ENCODE data around the gene LRCOL1.

LRCOL1 gene

DNA sequence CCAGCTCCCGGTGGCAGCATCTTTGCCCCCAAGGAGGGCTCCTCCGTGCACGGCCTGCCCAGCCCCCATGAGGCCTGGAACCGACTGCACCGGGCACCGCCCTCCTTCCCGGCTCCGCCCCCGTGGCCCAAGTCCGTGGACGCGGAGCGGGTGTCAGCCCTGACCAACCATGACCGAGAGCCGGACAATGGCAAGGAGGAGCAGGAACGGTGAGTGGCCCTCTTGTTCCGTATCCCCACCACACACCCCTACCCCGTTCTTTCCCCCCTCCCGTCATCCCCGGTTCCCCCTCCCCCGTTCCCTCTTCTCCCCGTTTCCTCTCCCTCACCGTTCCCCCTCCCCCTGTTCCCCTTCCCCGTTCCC lies 28.3 kb downstream of the LRCOL1 start:
- Histone ChIP-seq H3K9ac (ENCODE audit: low read length) (no peak overlapping the region), H3K4me1 (ENCODE audit: control insufficient read depth, insufficient read depth, low read length) (no peaks in the 10 kb centered on the region), H3K4me3 (ENCODE audit: low read length) (no peak overlapping the region), H3K9me3 (ENCODE audit: control insufficient read depth, low read length) (no peaks in the 10 kb centered on the region), H3K36me3 (ENCODE audit: control insufficient read depth, insufficient read depth, low read length) (no peaks in the 10 kb centered on the region), H3K27me3 (ENCODE audit: control insufficient read depth, insufficient read depth, low read length) (no peaks in the 10 kb centered on the region)

DNA sequence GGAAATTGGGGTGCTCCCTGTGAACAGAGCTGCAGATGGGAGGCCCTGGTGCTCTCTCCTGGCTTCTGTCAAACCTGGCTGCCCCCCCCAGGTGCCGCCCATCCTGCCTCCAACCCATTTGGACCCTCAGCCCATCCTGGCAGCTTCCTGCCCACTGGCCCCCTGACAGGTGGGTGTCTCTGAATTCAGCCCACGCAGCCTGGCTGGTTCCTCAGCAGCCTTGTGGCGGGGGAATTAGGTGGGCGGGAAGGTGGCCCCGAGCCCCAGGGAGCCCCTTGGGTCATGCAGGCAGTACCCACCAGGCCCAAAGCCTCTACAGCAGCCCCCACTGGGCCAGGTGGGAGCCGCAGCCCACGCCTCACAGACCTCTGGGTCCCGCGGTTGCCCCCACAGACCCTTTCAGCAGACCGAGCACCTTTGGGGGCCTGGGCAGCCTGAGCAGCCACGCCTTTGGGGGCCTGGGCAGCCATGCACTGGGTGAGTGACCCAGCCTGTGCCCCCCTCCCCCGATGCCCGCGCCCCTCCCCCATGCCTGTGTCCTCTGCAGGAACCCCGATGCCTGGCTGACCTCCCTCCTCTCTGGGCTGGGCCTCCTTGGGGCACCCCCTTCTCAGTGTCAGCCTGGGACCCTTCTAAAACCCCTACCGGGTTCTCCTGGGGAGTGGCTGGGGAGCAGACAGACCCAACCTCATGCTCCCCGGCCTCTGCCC lies 28.9 kb downstream of the LRCOL1 start:
- Histone ChIP-seq H3K9ac (ENCODE audit: low read length) (no peak overlapping the region), H3K4me1 (ENCODE audit: control insufficient read depth, insufficient read depth, low read length) (no peaks in the 10 kb centered on the region), H3K9me3 (ENCODE audit: control insufficient read depth, low read length) (no peaks in the 10 kb centered on the region), H3K36me3 (ENCODE audit: control insufficient read depth, insufficient read depth, low read length) (no peaks in the 10 kb centered on the region), H3K27me3 (ENCODE audit: control insufficient read depth, insufficient read depth, low read length) (no peaks in the 10 kb centered on the region), H3K4me3 (ENCODE audit: low read length) (no peak overlapping the region)

DNA sequence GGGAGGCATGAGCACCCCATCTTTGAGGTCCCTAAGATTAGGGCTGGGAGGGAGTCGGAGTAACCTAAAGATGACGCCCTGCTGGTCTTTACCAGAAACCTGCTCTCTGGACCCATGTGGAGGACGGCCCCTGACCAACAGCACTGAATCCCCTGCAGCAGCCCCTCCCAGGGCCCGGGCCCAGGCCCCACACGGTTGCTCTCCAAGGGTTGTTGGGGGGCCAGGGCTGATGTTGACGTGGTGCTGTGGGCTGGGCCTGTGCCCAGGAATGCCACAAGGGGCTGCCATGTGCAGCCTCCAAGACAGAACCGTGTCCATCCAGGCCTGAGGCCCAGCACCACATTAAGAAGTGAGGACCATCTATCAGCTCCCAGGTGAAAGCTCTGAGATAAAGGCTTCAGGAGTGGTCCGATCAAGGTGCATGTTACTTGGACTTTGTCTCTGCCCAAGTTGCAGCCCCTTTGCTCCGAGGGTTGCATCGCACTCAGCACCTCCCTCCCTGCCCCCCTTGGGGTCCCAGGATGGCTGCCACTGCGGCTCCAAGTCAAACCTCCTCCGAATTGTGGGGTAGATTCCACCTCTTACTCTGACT lies 29.6 kb downstream of the LRCOL1 start:
- no peak overlapping the region for H3K4me3 ChIP-seq (ENCODE audit: low read length)
- no peak overlapping the region for H3K9ac ChIP-seq (ENCODE audit: low read length)
- no peaks in the 10 kb centered on the region for H3K9me3 ChIP-seq (ENCODE audit: control insufficient read depth, low read length)
- no peaks in the 10 kb centered on the region for H3K4me1 ChIP-seq (ENCODE audit: control insufficient read depth, insufficient read depth, low read length)
- no peaks in the 10 kb centered on the region for H3K36me3 ChIP-seq (ENCODE audit: control insufficient read depth, insufficient read depth, low read length)
- no peaks in the 10 kb centered on the region for H3K27me3 ChIP-seq (ENCODE audit: control insufficient read depth, insufficient read depth, low read length)

DNA sequence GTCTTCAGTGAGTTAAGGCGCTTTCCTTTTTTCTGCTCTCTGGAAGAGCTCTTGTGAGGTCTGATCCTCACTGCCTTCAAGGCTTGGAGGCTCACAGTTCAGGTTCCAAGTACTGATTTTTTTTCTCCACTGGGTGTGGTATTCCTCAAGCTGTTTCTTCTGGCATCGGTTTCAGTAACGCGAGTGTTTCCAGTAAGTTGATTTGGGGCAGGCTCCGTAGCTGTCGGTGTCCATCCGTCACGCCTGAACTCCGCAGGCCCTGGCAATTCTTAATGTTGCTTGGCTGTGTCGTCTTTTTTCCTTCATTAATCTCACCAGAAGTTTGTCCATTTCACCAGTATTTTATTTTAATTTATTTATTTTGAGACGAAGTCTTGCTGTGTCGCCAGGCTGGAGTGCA lies 30.6 kb downstream of the LRCOL1 start:
- no peaks in the 10 kb centered on the region for H3K4me1 ChIP-seq (ENCODE audit: control insufficient read depth, insufficient read depth, low read length)

DNA sequence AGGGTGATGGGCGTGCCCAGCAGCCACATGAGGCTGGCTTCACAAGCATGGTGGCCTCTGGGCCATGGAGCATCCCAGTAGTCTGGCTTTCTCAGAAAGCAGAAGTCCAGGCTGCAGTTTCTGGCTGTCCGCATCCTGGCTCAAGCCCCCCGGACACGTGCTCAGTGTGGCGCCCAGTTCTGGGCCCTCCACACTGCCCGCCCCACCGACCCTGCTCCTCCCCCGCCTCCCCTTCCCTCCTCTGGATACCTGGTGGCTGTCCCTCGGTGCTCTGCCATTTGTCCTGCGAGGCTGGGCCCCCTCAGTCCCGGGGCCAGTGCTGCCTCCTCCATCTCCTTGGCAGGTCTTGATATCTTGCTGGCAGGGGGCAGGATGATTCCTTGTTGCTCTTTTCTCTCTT lies 31.6 kb downstream of the LRCOL1 start:
- no peaks in the 10 kb centered on the region for H3K36me3 ChIP-seq (ENCODE audit: control insufficient read depth, insufficient read depth, low read length)
- no peak overlapping the region for H3K4me3 ChIP-seq (ENCODE audit: low read length)

More for the DNA sequence above, 30.6 kb downstream of the LRCOL1 start:
- Histone ChIP-seq H3K27me3 (ENCODE audit: control insufficient read depth, insufficient read depth, low read length) (no peaks in the 10 kb centered on the region), H3K9me3 (ENCODE audit: control insufficient read depth, low read length) (no peaks in the 10 kb centered on the region), H3K4me3 (ENCODE audit: low read length) (no peak overlapping the region), H3K36me3 (ENCODE audit: control insufficient read depth, insufficient read depth, low read length) (no peaks in the 10 kb centered on the region), H3K9ac (ENCODE audit: low read length) (no peak overlapping the region)

DNA sequence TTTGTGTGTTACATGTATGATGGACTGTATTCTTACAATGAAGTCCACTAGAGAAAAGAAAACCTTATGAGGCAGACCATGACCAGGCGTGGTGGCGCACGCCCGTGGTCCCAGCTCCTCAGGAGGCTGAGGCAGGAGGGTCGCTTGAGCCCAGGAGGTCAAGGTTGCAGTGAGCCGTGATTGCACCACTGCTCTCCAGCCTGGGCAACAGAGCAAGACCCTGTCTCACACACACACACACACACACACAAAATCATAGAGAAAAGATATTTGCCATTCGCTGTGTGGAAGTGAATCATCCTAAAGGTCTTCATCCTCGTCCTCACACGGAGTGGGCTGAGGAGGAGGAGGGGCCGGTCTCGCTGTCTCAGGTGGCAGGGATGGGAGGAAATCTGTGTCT lies 32.3 kb downstream of the LRCOL1 start:
- no peaks in the 10 kb centered on the region for H3K4me1 ChIP-seq (ENCODE audit: control insufficient read depth, insufficient read depth, low read length)
- no peaks in the 10 kb centered on the region for H3K9me3 ChIP-seq (ENCODE audit: control insufficient read depth, low read length)
- H3K9ac ChIP-seq (ENCODE audit: low read length): no peak overlapping the region
- no peak overlapping the region for H3K4me3 ChIP-seq (ENCODE audit: low read length)
- no peaks in the 10 kb centered on the region for H3K36me3 ChIP-seq (ENCODE audit: control insufficient read depth, insufficient read depth, low read length)
- no peaks in the 10 kb centered on the region for H3K27me3 ChIP-seq (ENCODE audit: control insufficient read depth, insufficient read depth, low read length)

More for the DNA sequence above, 31.6 kb downstream of the LRCOL1 start:
- H3K9me3 ChIP-seq (ENCODE audit: control insufficient read depth, low read length): no peaks in the 10 kb centered on the region
- no peaks in the 10 kb centered on the region for H3K27me3 ChIP-seq (ENCODE audit: control insufficient read depth, insufficient read depth, low read length)
- no peaks in the 10 kb centered on the region for H3K4me1 ChIP-seq (ENCODE audit: control insufficient read depth, insufficient read depth, low read length)
- H3K9ac ChIP-seq (ENCODE audit: low read length): no peak overlapping the region

DNA sequence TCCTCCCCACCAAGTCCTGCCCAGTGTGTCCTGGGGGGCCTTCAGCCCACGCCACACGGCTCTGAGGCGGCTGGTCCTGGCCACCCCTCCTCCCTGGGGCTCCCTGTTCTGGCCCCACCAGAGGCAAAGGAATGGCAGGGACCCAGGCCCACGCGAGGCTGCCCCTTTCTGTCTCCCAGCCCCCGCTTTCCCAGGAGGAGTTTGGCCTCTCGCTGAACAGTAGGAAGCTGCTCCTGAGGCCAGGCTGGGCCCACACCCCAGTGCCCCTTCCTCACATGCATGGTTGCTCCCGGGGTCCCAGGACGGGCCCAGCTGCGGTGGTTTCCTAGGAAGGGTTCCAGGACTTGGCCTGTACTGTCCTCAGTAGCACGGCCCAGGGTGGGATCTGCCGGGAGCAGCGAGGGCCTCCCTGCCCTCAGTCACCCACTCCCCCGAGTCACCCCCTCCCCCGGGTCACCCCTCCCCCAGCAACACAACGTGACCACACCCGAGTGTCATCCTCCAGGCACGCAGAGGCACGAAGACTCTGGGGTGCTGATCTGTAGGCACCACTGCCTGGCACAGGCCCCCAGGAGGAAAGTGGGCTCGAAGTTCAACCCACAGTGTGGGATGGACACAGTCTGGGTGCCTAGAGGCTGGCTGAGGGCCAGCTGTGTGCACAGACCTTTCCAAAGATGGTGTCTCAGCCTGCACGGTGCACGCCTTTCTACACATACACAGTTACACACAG lies 33.0 kb downstream of the LRCOL1 start:
- Histone ChIP-seq H3K4me3 (ENCODE audit: low read length) (no peak overlapping the region), H3K27me3 (ENCODE audit: control insufficient read depth, insufficient read depth, low read length) (no peaks in the 10 kb centered on the region), H3K9ac (ENCODE audit: low read length) (no peak overlapping the region), H3K36me3 (ENCODE audit: control insufficient read depth, insufficient read depth, low read length) (no peaks in the 10 kb centered on the region), H3K4me1 (ENCODE audit: control insufficient read depth, insufficient read depth, low read length) (no peaks in the 10 kb centered on the region), H3K9me3 (ENCODE audit: control insufficient read depth, low read length) (no peaks in the 10 kb centered on the region)

DNA sequence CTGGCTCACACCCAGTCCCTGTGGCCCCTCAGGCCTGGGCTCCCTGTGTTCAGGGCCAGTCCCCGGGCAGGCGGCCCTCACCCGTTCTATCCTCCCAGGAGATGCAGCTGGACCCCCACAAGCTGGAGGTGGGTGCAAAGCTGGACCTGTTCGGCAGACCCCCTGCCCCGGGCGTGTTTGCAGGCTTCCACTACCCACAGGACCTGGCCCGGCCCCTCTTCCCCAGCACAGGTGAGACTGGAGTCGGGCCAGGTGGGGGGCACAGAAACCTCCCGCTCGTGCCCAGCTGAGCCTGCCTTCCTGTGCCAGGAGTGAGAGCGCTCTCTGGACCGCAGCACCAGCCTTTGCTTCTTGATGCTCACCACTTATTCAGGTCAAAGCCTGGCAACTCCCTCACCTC lies 33.7 kb downstream of the LRCOL1 start:
- H3K9me3 ChIP-seq (ENCODE audit: control insufficient read depth, low read length): no peaks in the 10 kb centered on the region
- no peaks in the 10 kb centered on the region for H3K27me3 ChIP-seq (ENCODE audit: control insufficient read depth, insufficient read depth, low read length)
- H3K4me3 ChIP-seq (ENCODE audit: low read length): no peak overlapping the region
- H3K36me3 ChIP-seq (ENCODE audit: control insufficient read depth, insufficient read depth, low read length): no peaks in the 10 kb centered on the region
- no peak overlapping the region for H3K9ac ChIP-seq (ENCODE audit: low read length)
- peaks cover 5% of the 10 kb centered on the region for H3K4me1 ChIP-seq (ENCODE audit: control insufficient read depth, insufficient read depth, low read length)

DNA sequence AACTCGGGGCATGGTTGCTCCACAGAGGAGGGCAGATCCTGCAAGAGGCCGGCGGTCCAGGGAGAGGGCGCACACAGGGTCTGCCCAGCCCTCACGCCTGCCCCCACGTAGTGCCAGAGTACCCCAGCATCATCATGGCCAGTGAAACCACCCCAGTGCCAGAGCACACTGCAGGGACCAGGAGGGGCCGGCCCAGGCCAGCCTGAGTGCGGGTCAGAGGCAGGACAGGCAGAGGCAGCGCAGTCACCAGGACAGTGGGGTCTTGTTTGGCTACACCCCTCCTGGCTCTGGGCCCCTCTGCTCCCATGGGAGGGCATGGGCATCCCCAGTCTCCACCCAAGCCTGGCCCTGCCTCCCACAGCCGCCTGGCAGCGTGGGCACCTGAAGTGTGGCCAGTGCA lies 34.7 kb downstream of the LRCOL1 start:
- no peaks in the 10 kb centered on the region for H3K27me3 ChIP-seq (ENCODE audit: control insufficient read depth, insufficient read depth, low read length)
- H3K36me3 ChIP-seq (ENCODE audit: control insufficient read depth, insufficient read depth, low read length): no peaks in the 10 kb centered on the region
- no peak overlapping the region for H3K4me3 ChIP-seq (ENCODE audit: low read length)
- peaks cover 7% of the 10 kb centered on the region for H3K4me1 ChIP-seq (ENCODE audit: control insufficient read depth, insufficient read depth, low read length)
- no peaks in the 10 kb centered on the region for H3K9me3 ChIP-seq (ENCODE audit: control insufficient read depth, low read length)
- no peak overlapping the region for H3K9ac ChIP-seq (ENCODE audit: low read length)

DNA sequence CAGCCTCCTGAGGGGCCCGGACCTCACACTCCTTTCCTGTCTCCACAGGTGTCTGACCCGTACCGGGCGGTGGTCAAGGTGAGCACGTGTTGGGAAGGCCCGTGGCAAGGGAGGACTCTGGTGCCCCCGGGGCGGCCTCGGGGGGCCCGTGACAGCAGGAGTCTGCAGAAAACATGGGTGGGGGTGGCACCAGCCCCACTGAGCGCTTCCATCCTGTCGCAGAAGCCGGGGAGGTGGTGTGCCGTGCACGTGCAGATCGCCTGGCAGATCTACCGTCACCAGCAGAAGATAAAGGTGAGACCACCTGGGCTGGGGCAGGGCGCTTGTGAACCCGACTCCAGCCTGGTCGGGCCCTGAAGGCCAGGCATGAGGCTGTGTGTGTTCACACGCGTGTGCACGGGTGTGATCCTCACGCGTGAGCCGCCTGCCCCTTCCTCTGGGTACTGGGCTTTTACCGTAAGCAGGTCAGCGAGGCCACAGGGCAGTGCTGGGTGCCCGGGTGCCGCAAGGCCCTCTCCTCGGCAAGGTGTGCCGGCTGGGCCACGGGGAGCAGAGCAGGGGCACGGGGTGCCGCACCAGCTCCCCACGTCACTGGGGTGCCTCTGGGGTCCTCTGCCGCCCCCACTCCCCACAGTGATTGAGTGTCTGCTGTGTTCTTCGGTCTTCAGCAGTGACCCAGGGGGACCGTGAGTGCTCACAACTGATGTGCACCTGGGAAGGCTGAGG lies 35.9 kb downstream of the LRCOL1 start:
- H3K9me3 ChIP-seq (ENCODE audit: control insufficient read depth, low read length): no peaks in the 10 kb centered on the region
- peaks cover 7% of the 10 kb centered on the region for H3K4me1 ChIP-seq (ENCODE audit: control insufficient read depth, insufficient read depth, low read length)
- H3K4me3 ChIP-seq (ENCODE audit: low read length): no peak overlapping the region
- H3K9ac ChIP-seq (ENCODE audit: low read length): no peak overlapping the region
- H3K27me3 ChIP-seq (ENCODE audit: control insufficient read depth, insufficient read depth, low read length): no peaks in the 10 kb centered on the region
- no peaks in the 10 kb centered on the region for H3K36me3 ChIP-seq (ENCODE audit: control insufficient read depth, insufficient read depth, low read length)

DNA sequence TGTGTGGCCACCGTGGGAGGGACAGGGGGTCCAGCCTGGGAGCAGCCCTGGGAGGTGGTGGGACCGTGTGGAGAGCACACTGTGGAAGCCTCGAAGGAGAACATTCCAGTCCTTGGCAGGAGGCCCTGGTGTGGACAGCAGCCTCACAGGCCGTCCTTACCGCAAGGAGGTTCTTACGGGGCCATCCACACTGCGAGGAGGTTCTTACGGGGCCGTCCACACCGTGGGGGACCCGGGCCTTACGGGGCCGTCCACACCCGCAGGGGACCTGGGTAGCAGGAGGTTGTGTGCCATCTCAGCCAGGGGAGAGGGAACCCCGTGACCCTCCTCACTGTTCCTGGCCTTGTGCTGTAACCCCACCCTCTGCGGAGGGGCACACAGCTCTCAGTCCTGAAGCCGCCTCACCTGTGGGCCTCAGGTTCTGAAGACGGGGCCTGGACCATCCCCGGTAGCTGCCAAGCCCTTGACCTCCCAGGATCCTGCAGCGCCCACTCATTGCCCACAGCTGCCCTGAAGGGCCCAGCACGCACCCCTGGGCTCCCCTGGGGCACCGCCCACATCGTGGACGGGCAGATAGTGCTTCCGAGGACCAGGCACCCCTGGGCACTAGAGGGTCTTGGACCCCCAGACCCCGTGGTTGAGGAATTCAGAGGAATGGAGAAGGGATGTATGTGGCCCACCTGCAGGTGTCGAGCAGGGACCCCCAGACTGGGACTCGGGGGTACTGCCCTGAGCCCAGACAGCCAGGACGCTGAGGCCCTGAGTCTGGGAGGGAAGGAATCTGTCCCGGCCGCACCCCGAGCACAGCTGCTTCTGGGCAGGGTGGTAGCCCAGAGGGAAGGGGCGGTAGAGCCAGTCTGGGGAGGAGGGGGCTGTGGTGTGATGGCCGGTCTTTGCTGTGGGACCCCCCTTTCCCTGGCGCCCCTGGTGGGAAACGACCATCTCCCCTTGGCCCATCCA lies 37.3 kb downstream of the LRCOL1 start:
- H3K36me3 ChIP-seq (ENCODE audit: control insufficient read depth, insufficient read depth, low read length): no peaks in the 10 kb centered on the region
- H3K4me3 ChIP-seq (ENCODE audit: low read length): no peak overlapping the region
- no peaks in the 10 kb centered on the region for H3K9me3 ChIP-seq (ENCODE audit: control insufficient read depth, low read length)

More for the DNA sequence above, 37.3 kb downstream of the LRCOL1 start:
- H3K9ac ChIP-seq (ENCODE audit: low read length): no peak overlapping the region
- peaks cover 7% of the 10 kb centered on the region for H3K4me1 ChIP-seq (ENCODE audit: control insufficient read depth, insufficient read depth, low read length)
- no peaks in the 10 kb centered on the region for H3K27me3 ChIP-seq (ENCODE audit: control insufficient read depth, insufficient read depth, low read length)
